Measurements from ENCODE around the gene ZNF423.
"Not testable (repeated sequence)": the region's sequence is repeated elsewhere in the genome, so short reads cannot be mapped to it uniquely, and the experiment has no call there.

Gene ZNF423

DNA sequence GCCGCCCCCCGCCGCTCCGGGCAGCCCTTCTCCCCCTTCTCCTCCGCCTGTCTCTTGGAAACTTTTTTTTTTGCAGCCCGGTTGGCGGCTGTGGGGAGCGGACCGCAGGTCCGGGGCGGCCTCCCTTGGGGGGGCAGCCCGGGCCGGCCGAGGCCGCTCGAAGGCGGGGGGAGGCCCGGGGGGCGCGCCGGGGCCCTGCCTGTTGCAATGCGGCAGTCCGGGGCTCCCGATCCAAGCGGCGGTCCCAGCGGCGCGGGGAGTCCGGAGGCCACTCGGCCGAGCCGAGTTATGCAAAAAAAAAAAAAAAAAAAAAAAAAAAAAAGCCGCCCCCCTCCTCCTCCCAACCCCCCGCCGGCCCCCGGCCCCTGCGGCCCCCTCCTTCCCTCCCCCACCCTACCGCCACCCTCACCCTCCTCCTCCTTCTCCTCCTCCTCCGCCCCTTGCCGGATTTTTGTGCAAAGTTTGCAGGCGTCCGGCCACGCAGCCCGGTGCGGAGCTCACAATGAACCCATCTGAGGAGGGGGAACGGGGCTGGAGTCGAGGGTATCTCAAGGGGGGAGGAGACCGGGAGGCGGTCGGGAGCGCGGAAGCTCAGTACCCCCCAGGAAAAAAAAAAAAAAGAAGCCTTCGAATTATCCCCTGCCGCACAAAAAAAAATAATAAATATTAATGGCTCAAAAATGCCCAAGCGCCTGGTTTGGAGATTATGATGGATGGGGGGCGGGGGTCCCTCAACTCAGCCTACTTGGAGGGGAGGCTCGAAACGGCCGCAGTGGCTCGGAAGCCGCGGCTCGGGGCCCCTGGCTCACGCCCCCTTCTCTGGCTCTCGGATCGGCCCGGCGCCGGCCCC, at the start of gene ZNF423:
TSS of gene ZNF423 (minus strand) at position 291 of the 850 bp plus-strand sequence. CDS start 338 bp downstream, outside the sequence.
- no peak for DNase-seq (ENCODE audit: low read depth in 1 of 2, low spot score in 1 of 2)

DNA sequence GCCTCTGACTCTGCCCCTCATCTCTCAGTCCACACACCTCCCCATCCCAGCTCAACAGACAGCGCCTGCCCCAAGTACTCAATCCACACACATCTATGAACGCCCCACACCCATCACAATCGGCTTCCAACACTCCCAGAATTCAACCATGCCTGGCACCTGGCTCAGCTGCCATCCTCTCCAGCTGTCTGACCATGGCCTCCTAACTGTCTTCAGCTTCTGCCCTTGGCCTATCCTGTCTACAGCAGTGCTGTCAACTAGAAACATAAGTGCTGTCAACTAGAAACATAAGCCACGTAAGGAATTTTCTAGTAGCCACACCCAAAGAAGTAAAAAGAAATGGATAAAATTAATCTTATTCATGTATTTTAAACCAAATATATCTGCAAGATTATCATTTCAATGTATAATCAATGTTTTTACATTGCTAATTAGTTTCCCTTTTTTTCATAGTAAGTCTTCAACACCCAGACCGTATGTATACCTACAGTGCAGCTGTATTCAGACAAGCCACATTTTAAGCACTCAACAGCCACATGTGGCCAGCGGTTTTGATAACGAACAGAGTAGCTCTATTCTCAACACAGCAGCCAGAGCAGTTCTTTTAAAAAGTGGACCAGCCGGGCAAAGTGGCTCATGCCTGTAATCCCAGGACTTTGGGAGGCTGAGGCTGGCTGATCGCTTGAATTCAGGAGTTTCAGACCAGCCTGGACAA, 48.6 kb upstream of the ZNF423 start:
- no peak for DNase-seq (ENCODE audit: low read depth in 1 of 2, low spot score in 1 of 2)

DNA sequence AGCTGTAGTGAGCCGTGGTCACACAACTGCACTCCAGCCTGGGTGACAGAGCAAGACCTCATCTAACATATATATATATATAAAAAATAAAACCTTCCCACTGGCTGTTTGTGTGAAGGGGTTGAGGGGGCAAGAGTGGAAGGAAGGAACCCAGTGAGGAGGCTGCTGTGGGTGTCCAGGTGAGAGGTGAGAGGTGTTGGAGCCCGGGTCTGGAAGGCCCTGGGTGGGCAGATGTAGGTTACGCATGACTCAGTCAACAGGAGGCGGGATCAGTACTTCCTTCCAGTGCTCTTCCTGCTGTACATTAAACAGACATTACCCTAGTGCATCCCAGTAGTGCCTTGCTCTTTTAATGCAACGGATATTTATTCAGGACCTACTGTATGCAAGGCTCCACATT, 47.0 kb upstream of the ZNF423 start:
- no peak for DNase-seq (ENCODE audit: low read depth in 1 of 2, low spot score in 1 of 2)

DNA sequence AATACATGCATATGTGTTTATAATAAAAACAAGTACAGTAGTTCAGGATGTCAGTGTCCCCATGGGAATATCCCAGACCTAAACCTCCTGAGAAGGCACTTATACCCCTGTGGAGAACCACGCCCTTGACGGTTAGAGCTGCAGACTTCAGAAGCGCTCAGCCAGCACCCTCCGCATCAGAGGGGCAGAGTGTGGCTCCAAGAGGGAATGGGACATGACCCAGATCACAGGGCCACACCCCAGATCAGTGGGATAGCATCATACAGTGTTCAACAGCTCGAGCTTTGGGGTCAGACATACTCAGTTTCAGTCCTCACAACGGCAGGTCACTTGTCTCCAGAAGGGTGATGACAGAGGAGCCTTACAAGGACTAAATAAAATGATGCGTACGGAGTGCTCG, 45.8 kb upstream of the ZNF423 start:
- DNase-seq (ENCODE audit: low read depth in 1 of 2, low spot score in 1 of 2), result no peak

DNA sequence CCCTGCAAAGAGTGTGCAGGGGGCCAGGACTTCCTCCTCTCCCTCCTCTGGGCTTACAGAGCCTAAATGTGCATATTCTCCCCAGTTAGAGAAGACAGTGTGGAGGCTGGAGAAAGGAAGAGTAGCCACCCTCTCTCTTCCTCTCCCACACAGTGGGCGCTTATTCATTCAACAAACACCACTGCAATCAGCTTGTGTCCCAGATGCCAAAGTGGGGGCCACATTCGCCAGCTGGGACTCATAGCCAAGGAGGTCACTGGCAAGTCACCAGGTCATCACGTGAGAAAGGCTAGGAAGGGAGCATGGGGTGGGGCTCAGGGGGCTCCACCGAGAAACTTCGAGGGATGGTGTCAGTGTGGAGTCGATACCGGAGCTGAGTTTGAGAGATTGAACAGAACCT, 45.0 kb upstream of the ZNF423 start:
- no peak for DNase-seq (ENCODE audit: low read depth in 1 of 2, low spot score in 1 of 2)

DNA sequence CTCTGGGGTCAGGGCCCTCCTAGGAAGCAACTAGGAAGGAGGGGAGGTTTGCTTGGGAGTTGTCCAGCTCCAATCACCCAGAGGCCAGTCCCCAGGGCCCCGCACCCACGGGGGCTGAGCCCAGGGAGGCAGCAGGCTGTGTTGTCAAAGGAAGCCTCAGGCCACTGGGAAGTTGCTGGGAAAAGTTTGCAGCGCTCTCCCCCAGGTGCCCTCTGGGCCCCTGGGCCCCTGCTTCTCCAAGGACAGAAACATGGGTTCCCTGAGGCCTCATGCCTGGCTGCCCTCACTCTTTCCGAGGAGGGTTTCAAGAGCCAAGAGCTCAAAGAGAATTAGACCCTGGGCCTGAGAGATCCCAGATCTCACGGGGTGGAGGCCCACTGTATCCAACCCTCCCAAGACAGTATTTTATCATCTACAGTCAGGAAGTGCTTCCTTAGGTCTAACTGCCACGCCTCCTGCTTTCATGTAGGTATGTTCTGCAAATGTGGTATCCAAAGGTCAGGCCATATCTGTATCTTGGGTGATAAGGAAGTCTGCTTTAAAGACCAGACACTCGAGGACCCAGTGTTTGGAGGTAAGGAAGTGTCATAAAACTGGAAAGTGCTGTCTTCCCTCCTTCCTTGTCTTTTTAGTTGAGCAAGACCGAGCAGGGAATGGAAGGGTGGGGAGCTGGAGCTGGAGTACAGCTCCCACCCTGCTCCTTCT, 44.2 kb upstream of the ZNF423 start:
- no peak for DNase-seq (ENCODE audit: low read depth in 1 of 2, low spot score in 1 of 2)

DNA sequence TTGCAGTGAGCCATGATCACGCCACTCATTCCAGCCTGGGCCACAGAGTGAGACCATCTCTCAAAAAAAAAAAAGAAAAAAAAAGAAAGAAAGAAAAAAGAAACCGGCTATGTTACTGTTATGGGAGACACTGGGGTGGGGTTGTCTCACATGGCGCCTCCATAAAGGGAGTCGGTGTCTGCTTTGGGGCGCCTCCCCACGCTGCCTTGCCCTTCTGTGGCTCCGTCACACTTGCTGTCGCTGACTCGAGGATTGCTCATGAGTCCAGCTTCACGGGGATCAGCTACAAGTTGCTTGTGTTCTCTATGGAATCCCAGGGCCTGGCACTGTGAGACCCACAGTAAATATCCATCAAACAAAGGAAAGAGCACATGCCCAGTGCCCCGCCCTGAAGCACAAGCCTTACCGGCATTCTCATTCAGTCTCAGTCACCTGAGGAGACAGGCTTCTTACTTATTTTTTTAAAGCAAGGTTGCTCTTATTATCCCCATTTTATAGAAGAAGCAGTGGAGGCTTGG, 40.6 kb upstream of the ZNF423 start:
- no peak for DNase-seq (ENCODE audit: low read depth in 1 of 2, low spot score in 1 of 2)

DNA sequence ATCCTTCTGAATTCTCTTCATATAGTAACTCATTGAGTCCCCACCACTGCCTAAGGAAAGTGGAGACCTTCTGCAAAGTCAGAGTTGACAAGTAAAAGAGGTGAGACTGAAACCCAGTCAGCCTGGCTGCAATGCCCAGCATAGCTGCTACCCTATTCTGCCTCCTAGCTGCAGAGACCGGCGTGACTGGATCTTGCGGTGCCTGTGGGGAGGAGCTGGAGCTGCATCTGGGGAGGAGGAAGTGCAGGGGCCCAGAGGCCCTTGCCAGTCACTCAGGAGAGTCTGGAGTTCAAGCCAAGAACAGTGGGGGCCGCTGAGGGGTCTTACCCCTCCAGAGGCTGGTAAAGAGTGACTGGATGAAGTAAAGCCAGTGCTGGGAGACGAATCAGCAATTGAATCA, 35.0 kb upstream of the ZNF423 start:
- no peak for DNase-seq (ENCODE audit: low read depth in 1 of 2, low spot score in 1 of 2)

DNA sequence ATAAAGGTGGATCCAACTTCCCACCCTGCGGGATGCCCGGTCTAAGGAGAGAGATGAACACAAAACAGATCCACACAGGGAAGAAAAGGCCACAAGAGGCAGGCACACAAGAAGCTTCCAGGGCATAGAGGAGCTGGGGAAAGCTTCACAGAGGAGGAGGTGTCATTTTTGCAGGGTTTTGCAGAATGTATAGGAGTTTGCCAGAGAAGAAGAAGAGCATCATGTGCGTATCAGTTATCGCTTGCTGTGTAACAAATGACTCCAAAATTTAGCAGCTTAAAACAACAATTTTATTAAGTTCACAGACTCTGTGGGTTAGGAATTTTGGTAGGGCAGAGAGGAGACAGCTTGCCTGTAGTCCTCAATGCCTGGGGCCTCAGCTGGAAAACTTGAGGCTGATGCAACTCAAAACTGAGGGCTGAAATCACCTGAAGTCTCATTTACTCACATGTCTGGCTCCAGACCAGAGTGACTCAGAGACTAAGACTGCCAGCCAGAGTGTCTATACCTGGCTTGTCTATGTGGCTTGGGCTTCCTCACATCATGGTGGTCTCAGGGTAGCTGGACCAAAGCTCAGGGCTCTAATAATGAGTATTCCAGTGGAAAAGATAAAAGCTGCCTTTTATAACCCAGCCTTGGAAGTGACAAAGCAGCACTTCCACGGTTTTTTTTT, 33.9 kb upstream of the ZNF423 start:
- no peak for DNase-seq (ENCODE audit: low read depth in 1 of 2, low spot score in 1 of 2)

DNA sequence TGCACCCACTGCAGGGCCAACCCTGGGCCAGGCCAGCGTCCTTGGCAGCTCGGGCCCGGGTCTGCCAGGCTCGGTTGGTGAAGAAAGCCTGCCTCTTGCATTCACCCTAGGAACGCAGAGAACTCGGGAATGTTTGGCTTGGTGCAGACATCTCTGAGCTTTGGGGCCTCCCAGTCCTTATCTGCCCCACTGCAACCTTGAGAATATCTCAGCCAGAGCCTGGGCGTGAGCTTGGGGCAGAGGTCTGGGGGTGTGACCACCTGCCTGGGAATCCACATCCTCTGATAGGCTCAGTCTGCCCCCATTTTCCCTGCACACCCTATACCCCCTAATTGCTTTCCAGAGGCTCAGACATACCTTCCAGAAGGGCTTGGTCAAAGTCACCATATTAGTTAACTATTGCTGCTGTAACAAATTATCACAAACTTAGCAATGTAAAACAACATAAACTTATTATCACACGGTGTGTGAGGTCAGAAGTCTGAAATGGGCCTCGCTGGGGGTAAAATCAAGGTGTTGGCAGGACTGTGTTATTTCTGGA, 30.7 kb upstream of the ZNF423 start:
- DNase-seq (ENCODE audit: low read depth in 1 of 2, low spot score in 1 of 2), result no peak

DNA sequence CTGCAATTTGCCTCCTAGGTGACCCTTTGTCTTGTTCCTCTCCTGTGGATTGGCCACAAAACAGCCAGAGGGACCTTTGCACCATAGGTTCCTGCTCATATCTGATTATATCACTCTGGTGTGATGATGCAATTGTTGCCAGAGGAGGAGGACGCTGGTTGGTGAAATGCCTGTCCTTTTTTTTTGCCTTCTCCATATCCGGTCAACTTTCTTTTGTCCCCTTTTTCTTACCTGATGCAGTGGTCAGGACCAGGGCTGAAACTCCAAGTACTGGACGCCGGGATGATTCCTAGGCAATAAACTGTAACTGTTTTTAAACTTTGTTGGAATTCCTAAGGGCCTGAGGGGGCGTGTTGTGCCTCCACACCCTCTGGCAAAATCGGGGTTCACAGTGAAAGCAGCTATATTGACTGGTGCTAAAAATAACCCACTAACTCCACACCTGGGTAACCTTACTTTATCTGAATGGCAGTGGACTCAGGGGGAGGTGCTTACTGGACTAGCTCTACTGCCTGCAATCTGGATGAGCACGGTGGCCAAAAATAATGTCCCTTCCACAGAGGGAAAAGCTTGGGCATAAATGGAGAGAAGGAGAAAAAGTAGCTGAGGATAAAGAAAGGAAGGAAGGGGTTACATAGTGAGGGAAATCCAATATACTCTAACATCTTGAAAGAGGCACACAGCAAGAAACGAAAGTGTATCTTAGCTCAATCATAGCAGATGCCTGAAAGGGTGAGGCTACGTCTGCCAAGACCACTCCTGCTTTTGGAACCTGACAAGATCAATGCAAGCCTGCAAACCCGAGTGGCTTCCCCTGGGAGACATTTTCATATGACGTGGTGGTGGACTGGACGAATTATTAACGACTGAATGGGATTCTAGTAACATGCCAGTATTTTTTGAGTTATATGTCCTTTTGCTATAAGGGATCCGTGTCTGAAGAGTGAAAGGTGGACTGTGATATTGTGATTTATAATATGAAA, 28.4 kb upstream of the ZNF423 start:
- DNase-seq (ENCODE audit: low read depth in 1 of 2, low spot score in 1 of 2), result no peak

DNA sequence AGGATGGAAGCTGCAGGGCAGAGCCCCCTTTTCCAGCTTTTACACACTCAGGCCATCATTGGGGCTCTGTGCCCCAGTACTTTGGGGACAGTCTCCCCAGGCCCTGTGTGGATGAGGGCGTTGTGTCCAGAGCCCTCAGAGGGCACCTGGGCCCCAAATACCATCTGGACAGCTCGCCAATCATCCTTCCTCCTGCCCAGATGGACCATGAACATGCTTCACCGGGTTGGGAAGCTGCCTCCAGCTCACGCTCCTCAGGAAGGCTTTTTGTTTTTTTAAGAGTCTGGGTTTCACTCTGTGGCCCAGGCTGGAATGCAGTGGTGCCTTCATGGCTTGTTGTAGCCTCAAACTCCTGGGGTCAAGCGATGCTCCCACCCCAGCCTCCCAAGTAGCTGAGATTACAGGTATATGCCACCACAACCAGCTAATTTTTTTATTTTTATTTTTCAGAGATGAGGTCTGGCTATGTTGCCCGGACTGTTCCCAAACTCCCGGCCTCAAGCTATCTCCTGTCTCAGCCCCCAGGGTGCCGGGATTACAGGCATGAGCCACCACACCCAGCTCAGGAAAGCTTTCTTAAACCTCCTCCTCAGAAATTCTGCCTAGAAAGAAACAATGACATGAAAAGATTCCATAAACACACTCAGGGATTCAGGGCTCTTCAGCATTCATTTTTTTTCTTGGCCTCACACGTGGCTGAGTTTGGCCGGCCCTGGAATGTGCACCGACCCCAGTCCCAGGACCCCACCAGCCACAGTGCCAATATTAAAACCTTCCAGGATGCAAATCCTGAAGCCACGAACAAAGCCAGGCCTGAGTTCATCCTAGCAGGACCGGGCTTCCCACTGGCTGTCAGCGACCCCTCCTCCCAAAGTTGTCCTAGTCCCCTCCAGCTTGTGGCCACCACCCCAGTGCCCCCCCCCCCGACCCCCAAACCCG, 27.4 kb upstream of the ZNF423 start:
- no peak for DNase-seq (ENCODE audit: low read depth in 1 of 2, low spot score in 1 of 2)

DNA sequence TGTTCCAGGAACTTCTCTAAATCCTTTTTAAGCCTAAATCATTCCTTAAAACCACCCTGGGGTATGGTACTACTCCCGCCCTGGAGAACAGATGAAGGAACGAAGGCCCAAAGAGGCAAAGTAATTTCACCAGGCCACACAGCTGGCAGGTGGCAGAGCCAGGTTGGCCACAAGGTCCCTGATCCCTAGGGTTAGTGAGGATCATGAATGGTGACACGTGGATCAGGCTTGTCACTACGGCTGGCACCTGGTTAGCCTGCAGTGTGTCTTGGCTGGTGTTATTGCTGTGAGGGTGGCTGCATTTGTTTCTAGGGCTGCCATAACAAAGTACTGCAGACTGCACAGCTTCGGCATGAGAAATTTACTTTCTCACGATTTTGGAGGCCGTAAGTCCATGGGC, 26.0 kb upstream of the ZNF423 start:
- no peak for DNase-seq (ENCODE audit: low read depth in 1 of 2, low spot score in 1 of 2)

DNA sequence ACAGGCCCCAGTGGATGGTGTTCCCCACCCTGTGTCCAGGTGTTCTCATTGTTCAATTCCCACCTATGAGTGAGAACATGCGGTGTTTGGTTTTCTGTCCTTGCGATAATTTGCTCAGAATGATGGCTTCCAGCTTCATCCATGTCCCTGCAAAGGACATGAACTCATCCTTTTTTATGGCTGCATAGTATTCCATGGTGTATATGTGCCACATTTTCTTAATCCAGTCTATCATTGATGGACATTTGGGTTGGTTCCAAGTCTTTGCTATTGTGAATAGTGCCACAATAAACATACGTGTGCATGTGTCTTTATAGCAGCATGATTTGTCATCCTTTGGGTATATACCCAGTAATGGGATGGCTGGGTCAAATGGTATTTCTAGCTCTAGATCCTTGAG, 22.6 kb upstream of the ZNF423 start:
- DNase-seq (ENCODE audit: low read depth in 1 of 2, low spot score in 1 of 2), result not testable (repeated sequence)

DNA sequence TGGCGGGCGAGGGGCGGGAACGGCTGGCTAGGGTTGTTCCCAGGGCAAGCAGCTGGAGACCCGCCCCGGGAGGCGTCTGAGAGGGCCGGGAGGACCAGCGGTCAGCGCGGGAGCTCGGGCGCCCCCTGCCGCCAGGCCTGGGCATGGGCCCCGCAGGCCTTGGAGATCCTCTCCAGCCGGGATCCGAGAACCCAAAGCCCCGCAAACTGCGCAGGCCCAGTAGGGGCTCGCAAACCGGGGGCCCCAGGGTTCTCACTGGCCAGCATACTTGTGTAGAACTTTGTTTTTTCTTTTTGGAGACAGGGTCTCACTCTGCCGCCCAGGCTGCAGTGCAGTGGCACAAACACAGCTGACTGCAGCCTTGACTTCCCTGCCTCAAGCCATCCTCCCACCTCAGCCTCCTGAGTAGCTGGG, 20.8 kb upstream of the ZNF423 start:
- no peak for DNase-seq (ENCODE audit: low read depth in 1 of 2, low spot score in 1 of 2)

DNA sequence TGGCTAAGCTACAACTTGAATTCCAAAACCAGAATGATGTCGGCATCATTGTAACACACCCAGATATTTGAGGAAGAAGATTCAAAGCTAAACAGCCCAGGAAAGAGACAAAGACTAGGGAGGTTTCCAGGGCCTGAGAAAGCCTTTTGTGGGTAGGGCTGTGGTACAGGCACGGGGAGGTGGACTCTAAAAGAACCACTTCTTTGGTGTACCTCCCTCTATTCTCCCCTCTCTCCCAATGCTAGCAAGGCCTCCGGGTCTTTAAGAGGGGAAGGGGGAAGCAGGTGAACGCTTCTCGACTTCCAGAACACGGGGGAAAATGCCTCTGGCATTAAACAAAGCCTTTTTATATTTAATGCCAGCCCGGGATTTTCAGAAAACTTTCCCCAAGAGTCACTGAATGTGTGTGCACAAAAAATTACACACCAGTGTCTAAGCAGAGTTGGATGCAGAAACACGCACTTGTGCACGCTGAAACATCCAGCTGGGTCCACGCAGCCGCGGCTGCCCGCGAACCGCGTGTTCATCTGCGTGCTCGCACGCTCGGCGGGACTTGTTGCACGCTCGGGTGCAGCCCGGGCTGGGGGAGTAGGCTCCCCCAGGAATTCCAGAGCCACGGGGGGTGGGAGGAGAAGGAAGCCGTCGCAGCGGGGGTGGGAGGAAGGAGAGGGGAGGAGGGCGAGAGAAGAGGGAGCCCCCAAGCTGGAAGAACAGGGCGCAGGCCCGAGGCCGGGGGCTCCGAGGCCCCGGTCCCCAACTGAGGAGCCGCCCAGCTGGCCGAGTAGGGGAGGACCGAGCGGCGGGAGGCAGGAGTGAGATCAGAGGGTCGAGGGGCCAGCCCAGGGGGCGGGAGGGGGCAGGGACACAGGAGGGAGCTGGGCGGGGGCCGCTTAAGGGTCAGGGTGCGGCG, 20.1 kb upstream of the ZNF423 start:
- DNase-seq (ENCODE audit: low read depth in 1 of 2, low spot score in 1 of 2), result no peak

DNA sequence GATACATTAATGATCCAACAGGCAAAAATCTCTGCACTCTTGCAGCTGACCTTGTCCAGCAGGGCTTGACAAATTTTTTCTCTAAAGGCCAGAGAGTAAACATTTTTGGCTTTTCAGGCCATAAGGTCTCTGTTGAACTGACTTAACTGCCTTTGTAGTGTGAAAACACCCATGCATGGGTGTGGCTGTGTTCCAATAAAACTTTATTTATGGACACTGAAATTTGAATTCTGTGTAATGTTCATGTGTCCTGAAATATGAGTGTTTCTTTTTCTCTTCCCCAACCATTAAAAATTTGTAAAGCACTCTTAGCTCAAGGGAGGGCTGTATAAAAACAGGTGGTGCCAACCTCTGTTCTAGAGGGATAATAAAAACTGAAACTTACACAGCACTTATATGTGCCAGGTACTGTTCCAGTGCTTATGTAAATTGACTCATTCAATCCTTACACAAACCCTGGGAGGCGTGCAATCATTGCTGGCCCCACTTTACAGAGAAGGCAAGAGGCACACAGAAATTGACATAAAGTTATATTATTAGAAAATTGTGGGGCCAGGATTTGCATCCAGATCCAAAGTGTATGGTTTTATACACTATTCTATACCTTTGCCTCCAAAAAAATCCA, 18.8 kb upstream of the ZNF423 start:
- DNase-seq (ENCODE audit: low read depth in 1 of 2, low spot score in 1 of 2), result no peak

Measured in activated T-helper 1 cell treated with anti-CD3 and anti-CD28 coated beads, Interleukin-2, amount 50 U/mL, for 16 hours (primary cell).